Osteocyte (in vitro differentiated cells): ENCODE measurements around the gene CSGALNACT2. TPM values are rescaled to one million over a fixed set of nuclear protein-coding genes. Genes with fewer than 3 reads are reported as not detected.
"Not testable (repeated sequence)": the region's sequence is repeated elsewhere in the genome, so short reads cannot be mapped to it uniquely, and the experiment has no call there.

Source experiments
- DNase-seq: peaks from one replicate; pipeline ENCODE4 v3.0.0; 2021; ENCODE audit warnings: mixed read lengths; ENCODE audit not compliant: unreplicated experiment; ENCODE audit errors: extremely low spot score
- H3K27ac Mint-ChIP-seq: one replicate; pipeline ENCODE4 v1.8.0; 2021; ENCODE audit warnings: mild to moderate bottlenecking, mixed read lengths; ENCODE audit not compliant: unreplicated experiment
- H3K27me3 Mint-ChIP-seq: one replicate; pipeline ENCODE4 v1.8.0; 2021; ENCODE audit warnings: mixed read lengths; ENCODE audit not compliant: unreplicated experiment
- H3K36me3 Mint-ChIP-seq: one replicate; pipeline ENCODE4 v1.8.0; 2021; ENCODE audit warnings: mixed read lengths; ENCODE audit not compliant: unreplicated experiment
- H3K4me1 Mint-ChIP-seq: one replicate; pipeline ENCODE4 v1.8.0; 2021; ENCODE audit warnings: mixed read lengths; ENCODE audit not compliant: unreplicated experiment
- H3K4me3 Mint-ChIP-seq: one replicate; pipeline ENCODE4 v1.8.0; 2021; ENCODE audit warnings: mild to moderate bottlenecking, moderate library complexity, mixed read lengths; ENCODE audit not compliant: unreplicated experiment
- H3K9me3 Mint-ChIP-seq: one replicate; pipeline ENCODE4 v1.8.0; 2021; ENCODE audit warnings: mixed read lengths; ENCODE audit not compliant: unreplicated experiment
- total RNA-seq: library from RNA; stranded (reverse); gene quantifications from 2 replicates; pipeline ENCODE4 v1.2.1, GENCODE V29; 2021
- TF ChIP-seq, protein P1 (sequence below): fragments of 200-600 bp; sonication (generic); IDR thresholded peaks from 2 replicates; pipeline ENCODE4 v1.5.0; 2021; ENCODE audit warnings: antibody characterized with exemption, mild to moderate bottlenecking, moderate library complexity

CSGALNACT2 gene
- total RNA-seq, 1 donor from 2014 or later = 36.6 TPM

DNA sequence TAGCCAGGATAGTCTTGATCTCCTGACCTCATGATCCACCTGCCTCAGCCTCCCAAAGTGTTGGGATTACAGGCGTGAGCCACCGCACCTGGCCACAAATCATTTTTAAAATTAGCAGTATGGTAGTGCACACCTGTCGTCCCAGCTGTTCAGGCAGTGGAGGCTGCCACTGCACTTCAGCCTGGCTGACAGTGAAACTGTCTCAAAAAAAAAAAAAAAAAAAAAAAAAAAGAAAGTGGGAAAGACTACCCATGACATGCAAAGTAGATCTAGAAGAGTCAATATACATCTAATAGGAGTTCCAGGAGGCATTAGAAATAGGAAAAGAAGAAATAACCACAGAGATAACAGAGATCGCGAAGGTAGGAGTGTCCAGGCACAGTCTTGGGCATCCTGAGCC, 3.2 kb downstream of the CSGALNACT2 start:
- Mint-ChIP-seq H3K4me1 (peaks cover 48% of the 10 kb centered on the region), H3K27me3 (no peaks in the 10 kb centered on the region), H3K27ac (peak overlapping the region; percentile 98), H3K36me3 (no peaks in the 10 kb centered on the region), H3K4me3 (no peak overlapping the region), H3K9me3 (no peaks in the 10 kb centered on the region)
- TF ChIP-seq, protein P1, sequence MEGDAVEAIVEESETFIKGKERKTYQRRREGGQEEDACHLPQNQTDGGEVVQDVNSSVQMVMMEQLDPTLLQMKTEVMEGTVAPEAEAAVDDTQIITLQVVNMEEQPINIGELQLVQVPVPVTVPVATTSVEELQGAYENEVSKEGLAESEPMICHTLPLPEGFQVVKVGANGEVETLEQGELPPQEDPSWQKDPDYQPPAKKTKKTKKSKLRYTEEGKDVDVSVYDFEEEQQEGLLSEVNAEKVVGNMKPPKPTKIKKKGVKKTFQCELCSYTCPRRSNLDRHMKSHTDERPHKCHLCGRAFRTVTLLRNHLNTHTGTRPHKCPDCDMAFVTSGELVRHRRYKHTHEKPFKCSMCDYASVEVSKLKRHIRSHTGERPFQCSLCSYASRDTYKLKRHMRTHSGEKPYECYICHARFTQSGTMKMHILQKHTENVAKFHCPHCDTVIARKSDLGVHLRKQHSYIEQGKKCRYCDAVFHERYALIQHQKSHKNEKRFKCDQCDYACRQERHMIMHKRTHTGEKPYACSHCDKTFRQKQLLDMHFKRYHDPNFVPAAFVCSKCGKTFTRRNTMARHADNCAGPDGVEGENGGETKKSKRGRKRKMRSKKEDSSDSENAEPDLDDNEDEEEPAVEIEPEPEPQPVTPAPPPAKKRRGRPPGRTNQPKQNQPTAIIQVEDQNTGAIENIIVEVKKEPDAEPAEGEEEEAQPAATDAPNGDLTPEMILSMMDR = no peak
- DNase-seq = no peak

DNA sequence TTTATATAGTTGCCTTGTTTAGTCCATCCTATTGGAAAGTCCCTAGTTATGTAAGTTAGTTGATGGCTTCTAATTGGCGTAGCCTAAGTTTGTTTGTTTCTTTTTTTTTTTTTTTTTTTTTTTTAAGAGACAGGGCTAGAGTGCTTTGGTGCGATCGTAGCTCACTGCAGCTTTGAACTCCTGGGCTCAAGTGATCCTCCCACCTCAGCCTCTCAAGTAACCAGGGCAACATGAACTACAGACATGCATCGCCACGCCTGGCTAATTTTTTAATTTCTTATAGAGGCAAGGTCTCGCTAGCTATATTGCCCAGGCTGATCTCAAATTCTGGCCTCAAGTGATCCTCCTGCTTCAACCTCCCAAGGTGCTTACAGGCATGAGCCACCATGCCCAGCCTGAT, 7.1 kb downstream of the CSGALNACT2 start:
- TF ChIP-seq, protein P1 = no peak
- H3K27me3 Mint-ChIP-seq = no peaks in the 10 kb centered on the region
- no peak overlapping the region for H3K4me3 Mint-ChIP-seq
- H3K4me1 Mint-ChIP-seq = peaks cover 25% of the 10 kb centered on the region
- H3K27ac Mint-ChIP-seq = no peak overlapping the region
- no peak for DNase-seq
- H3K9me3 Mint-ChIP-seq = peaks cover 2% of the 10 kb centered on the region
- H3K36me3 Mint-ChIP-seq = no peaks in the 10 kb centered on the region

DNA sequence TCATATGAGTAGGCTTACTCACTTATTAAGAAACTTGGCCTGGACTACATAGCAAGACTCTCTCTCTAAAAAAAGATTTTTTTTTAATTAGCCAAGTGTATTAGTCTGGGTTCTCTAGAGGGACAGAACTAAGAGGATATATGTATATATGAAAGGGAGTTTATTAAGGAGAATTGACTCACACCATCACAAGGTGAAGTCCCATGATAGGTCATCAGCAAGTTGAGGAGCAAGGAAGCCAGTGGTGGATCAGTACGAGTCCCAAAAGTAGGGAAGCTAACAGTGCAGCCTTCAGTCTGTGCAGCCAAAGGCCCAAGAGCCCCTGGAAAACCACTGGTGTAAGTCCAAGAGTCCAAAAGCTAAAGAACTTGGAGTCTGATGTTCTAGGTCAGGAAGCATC, 7.7 kb downstream of the CSGALNACT2 start:
- H3K4me1 Mint-ChIP-seq = peaks cover 19% of the 10 kb centered on the region
- H3K27me3 Mint-ChIP-seq, H3K36me3 Mint-ChIP-seq, DNase-seq, H3K9me3 Mint-ChIP-seq, H3K27ac Mint-ChIP-seq, H3K4me3 Mint-ChIP-seq: not testable (repeated sequence)

DNA sequence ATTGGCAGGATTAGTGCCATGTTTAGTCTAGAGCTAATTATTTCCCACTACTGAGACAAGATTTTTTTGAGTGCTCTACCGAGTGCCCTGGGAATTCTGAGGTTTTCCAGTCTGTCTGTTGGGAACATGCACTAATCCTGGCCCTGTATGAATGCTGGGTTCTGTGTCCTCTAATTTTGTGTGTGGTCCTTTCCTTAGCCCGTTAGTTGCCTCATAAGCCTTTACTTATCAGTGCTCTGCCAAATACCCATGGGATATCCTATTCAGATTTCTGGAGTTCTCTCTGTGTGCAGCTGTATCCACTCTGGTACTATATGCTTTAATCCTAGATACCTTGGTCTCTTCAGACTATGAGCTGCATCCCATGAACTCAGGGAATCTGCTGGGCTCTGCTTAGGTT, 13.1 kb downstream of the CSGALNACT2 start:
- Mint-ChIP-seq H3K27ac (no peak overlapping the region), H3K36me3 (peaks cover 2% of the 10 kb centered on the region), H3K27me3 (no peaks in the 10 kb centered on the region), H3K4me3 (no peak overlapping the region), H3K4me1 (peaks cover 29% of the 10 kb centered on the region), H3K9me3 (peaks cover 5% of the 10 kb centered on the region)
- no peak for DNase-seq
- TF ChIP-seq, protein P1 = no peak

DNA sequence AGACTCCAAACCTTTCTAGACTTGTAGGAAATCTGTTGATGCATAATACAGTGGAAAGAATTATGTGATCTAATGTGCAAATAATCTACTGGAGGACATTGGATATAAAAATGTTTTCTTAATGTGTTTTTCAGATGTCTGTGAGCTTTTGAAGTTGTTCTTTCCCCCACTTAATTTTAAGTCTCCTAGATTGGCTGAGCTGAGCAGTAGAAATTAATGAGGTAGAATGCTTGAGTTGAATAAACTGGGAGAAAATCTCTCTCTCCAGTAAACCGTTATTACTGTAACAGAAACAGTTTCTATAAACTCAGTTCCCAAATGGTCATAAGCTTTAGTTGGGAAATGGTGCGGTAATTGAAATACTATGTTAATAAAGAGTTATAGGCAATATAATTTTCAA, 15.7 kb downstream of the CSGALNACT2 start:
- no peak overlapping the region for H3K4me3 Mint-ChIP-seq
- H3K27me3 Mint-ChIP-seq = no peaks in the 10 kb centered on the region
- H3K36me3 Mint-ChIP-seq = peaks cover 9% of the 10 kb centered on the region
- no peak for DNase-seq
- peaks cover 5% of the 10 kb centered on the region for H3K9me3 Mint-ChIP-seq
- peaks cover 35% of the 10 kb centered on the region for H3K4me1 Mint-ChIP-seq
- no peak overlapping the region for H3K27ac Mint-ChIP-seq
- TF ChIP-seq, protein P1 = no peak

DNA sequence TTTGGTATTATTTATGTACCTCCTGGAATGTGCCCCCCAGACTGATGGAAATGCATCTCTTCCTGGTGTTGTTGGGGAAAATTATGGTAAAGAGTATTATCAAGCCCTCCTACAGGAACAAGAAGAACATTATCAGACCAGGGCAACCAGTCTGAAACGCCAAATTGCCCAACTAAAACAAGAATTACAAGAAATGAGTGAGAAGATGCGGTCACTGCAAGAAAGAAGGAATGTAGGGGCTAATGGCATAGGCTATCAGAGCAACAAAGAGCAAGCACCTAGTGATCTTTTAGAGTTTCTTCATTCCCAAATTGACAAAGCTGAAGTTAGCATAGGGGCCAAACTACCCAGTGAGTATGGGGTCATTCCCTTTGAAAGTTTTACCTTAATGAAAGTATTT, 17.0 kb downstream of the CSGALNACT2 start:
- Mint-ChIP-seq H3K36me3 (peaks cover 9% of the 10 kb centered on the region), H3K27me3 (no peaks in the 10 kb centered on the region), H3K4me1 (peaks cover 43% of the 10 kb centered on the region), H3K27ac (no peak overlapping the region), H3K4me3 (no peak overlapping the region), H3K9me3 (peaks cover 4% of the 10 kb centered on the region)
- TF ChIP-seq, protein P1 = no peak
- DNase-seq = no peak
